ENCODE measurements around the gene TRPM6.

Gene TRPM6

GRCh38 chr9:74783408-74783807 is 104.3 kb downstream of the TRPM6 start:
- Histone ChIP-seq H3K27ac (ENCODE audit: low read depth in 2 of 2, low read length in 2 of 2) (no peak overlapping the region), H3K9ac (ENCODE audit: low read depth in 1 of 2, low read length in 2 of 2) (no peak overlapping the region), H3K4me3 (ENCODE audit: low read length in 2 of 2) (no peak overlapping the region), H3K9me3 (ENCODE audit: control insufficient read depth in 2 of 2, low read length in 2 of 2) (no peaks in the 10 kb centered on the region), H3K36me3 (ENCODE audit: control insufficient read depth in 2 of 2, insufficient read depth in 2 of 2, low read length in 2 of 2) (peaks cover 5 to 7% of the 10 kb centered on the region in 2 donors), H3K27me3 (ENCODE audit: control insufficient read depth in 2 of 2, insufficient read depth in 2 of 2, low read length in 2 of 2) (peaks cover 0 to under 1% of the 10 kb centered on the region in 2 donors), H3K4me1 (ENCODE audit: control insufficient read depth in 2 of 2, insufficient read depth in 2 of 2, low read length in 2 of 2) (no peaks in the 10 kb centered on the region)

- no peak overlapping the region for H3K4me3 ChIP-seq (ENCODE audit: low read length in 2 of 2)
- peaks cover 0 to 8% of the 10 kb centered on the region in 2 donors for H3K36me3 ChIP-seq (ENCODE audit: control insufficient read depth in 2 of 2, insufficient read depth in 2 of 2, low read length in 2 of 2)
- no peaks in the 10 kb centered on the region for H3K27me3 ChIP-seq (ENCODE audit: control insufficient read depth in 2 of 2, insufficient read depth in 2 of 2, low read length in 2 of 2)
- H3K4me1 ChIP-seq (ENCODE audit: control insufficient read depth in 2 of 2, insufficient read depth in 2 of 2, low read length in 2 of 2), result no peaks in the 10 kb centered on the region
- no peak overlapping the region for H3K9ac ChIP-seq (ENCODE audit: low read depth in 1 of 2, low read length in 2 of 2)
- no peaks in the 10 kb centered on the region for H3K9me3 ChIP-seq (ENCODE audit: control insufficient read depth in 2 of 2, low read length in 2 of 2)
- no peak overlapping the region for H3K27ac ChIP-seq (ENCODE audit: low read depth in 2 of 2, low read length in 2 of 2)
Observed at GRCh38 chr9:74777136-74777879, 110.4 kb downstream of the TRPM6 start.

GRCh38 chr9:74775396-74775795 is 112.3 kb downstream of the TRPM6 start:
- Histone ChIP-seq H3K9ac (ENCODE audit: low read depth in 1 of 2, low read length in 2 of 2) (no peak overlapping the region), H3K4me3 (ENCODE audit: low read length in 2 of 2) (no peak overlapping the region), H3K4me1 (ENCODE audit: control insufficient read depth in 2 of 2, insufficient read depth in 2 of 2, low read length in 2 of 2) (no peaks in the 10 kb centered on the region), H3K27me3 (ENCODE audit: control insufficient read depth in 2 of 2, insufficient read depth in 2 of 2, low read length in 2 of 2) (no peaks in the 10 kb centered on the region), H3K9me3 (ENCODE audit: control insufficient read depth in 2 of 2, low read length in 2 of 2) (no peaks in the 10 kb centered on the region), H3K27ac (ENCODE audit: low read depth in 2 of 2, low read length in 2 of 2) (no peak overlapping the region), H3K36me3 (ENCODE audit: control insufficient read depth in 2 of 2, insufficient read depth in 2 of 2, low read length in 2 of 2) (peaks cover 1 to 8% of the 10 kb centered on the region in 2 donors)

GRCh38 chr9:74773886-74774479 is 113.7 kb downstream of the TRPM6 start:
- Histone ChIP-seq H3K4me1 (ENCODE audit: control insufficient read depth in 2 of 2, insufficient read depth in 2 of 2, low read length in 2 of 2) (no peaks in the 10 kb centered on the region), H3K9ac (ENCODE audit: low read depth in 1 of 2, low read length in 2 of 2) (no peak overlapping the region), H3K36me3 (ENCODE audit: control insufficient read depth in 2 of 2, insufficient read depth in 2 of 2, low read length in 2 of 2) (peaks cover 2 to 8% of the 10 kb centered on the region in 2 donors), H3K9me3 (ENCODE audit: control insufficient read depth in 2 of 2, low read length in 2 of 2) (no peaks in the 10 kb centered on the region), H3K4me3 (ENCODE audit: low read length in 2 of 2) (no peak overlapping the region), H3K27me3 (ENCODE audit: control insufficient read depth in 2 of 2, insufficient read depth in 2 of 2, low read length in 2 of 2) (no peaks in the 10 kb centered on the region), H3K27ac (ENCODE audit: low read depth in 2 of 2, low read length in 2 of 2) (no peak overlapping the region)

GRCh38 chr9:74772121-74772520 is 115.6 kb downstream of the TRPM6 start:
- no peak overlapping the region for H3K9ac ChIP-seq (ENCODE audit: low read depth in 1 of 2, low read length in 2 of 2)
- H3K4me3 ChIP-seq (ENCODE audit: low read length in 2 of 2), result no peak overlapping the region
- H3K36me3 ChIP-seq (ENCODE audit: control insufficient read depth in 2 of 2, insufficient read depth in 2 of 2, low read length in 2 of 2), result peaks cover 2 to 8% of the 10 kb centered on the region in 2 donors
- no peak overlapping the region for H3K27ac ChIP-seq (ENCODE audit: low read depth in 2 of 2, low read length in 2 of 2)
- H3K9me3 ChIP-seq (ENCODE audit: control insufficient read depth in 2 of 2, low read length in 2 of 2), result no peaks in the 10 kb centered on the region
- no peaks in the 10 kb centered on the region for H3K4me1 ChIP-seq (ENCODE audit: control insufficient read depth in 2 of 2, insufficient read depth in 2 of 2, low read length in 2 of 2)
- H3K27me3 ChIP-seq (ENCODE audit: control insufficient read depth in 2 of 2, insufficient read depth in 2 of 2, low read length in 2 of 2), result no peaks in the 10 kb centered on the region

- no peaks in the 10 kb centered on the region for H3K27me3 ChIP-seq (ENCODE audit: control insufficient read depth in 2 of 2, insufficient read depth in 2 of 2, low read length in 2 of 2)
- H3K9me3 ChIP-seq (ENCODE audit: control insufficient read depth in 2 of 2, low read length in 2 of 2), result no peaks in the 10 kb centered on the region
- peaks cover 2 to 8% of the 10 kb centered on the region in 2 donors for H3K36me3 ChIP-seq (ENCODE audit: control insufficient read depth in 2 of 2, insufficient read depth in 2 of 2, low read length in 2 of 2)
- no peak overlapping the region for H3K9ac ChIP-seq (ENCODE audit: low read depth in 1 of 2, low read length in 2 of 2)
- H3K4me1 ChIP-seq (ENCODE audit: control insufficient read depth in 2 of 2, insufficient read depth in 2 of 2, low read length in 2 of 2), result no peaks in the 10 kb centered on the region
- H3K4me3 ChIP-seq (ENCODE audit: low read length in 2 of 2), result no peak overlapping the region
- no peak overlapping the region for H3K27ac ChIP-seq (ENCODE audit: low read depth in 2 of 2, low read length in 2 of 2)
Observed at GRCh38 chr9:74771672-74772071, 116.0 kb downstream of the TRPM6 start.

GRCh38 chr9:74771262-74771585 is 116.5 kb downstream of the TRPM6 start:
- Histone ChIP-seq H3K9ac (ENCODE audit: low read depth in 1 of 2, low read length in 2 of 2) (no peak overlapping the region), H3K9me3 (ENCODE audit: control insufficient read depth in 2 of 2, low read length in 2 of 2) (no peaks in the 10 kb centered on the region), H3K4me3 (ENCODE audit: low read length in 2 of 2) (no peak overlapping the region), H3K27me3 (ENCODE audit: control insufficient read depth in 2 of 2, insufficient read depth in 2 of 2, low read length in 2 of 2) (no peaks in the 10 kb centered on the region), H3K27ac (ENCODE audit: low read depth in 2 of 2, low read length in 2 of 2) (no peak overlapping the region), H3K4me1 (ENCODE audit: control insufficient read depth in 2 of 2, insufficient read depth in 2 of 2, low read length in 2 of 2) (no peaks in the 10 kb centered on the region), H3K36me3 (ENCODE audit: control insufficient read depth in 2 of 2, insufficient read depth in 2 of 2, low read length in 2 of 2) (peaks cover 2 to 8% of the 10 kb centered on the region in 2 donors)

- H3K9ac ChIP-seq (ENCODE audit: low read depth in 1 of 2, low read length in 2 of 2), result no peak overlapping the region
- H3K4me1 ChIP-seq (ENCODE audit: control insufficient read depth in 2 of 2, insufficient read depth in 2 of 2, low read length in 2 of 2), result no peaks in the 10 kb centered on the region
- no peak overlapping the region for H3K27ac ChIP-seq (ENCODE audit: low read depth in 2 of 2, low read length in 2 of 2)
- H3K27me3 ChIP-seq (ENCODE audit: control insufficient read depth in 2 of 2, insufficient read depth in 2 of 2, low read length in 2 of 2), result no peaks in the 10 kb centered on the region
- no peaks in the 10 kb centered on the region for H3K9me3 ChIP-seq (ENCODE audit: control insufficient read depth in 2 of 2, low read length in 2 of 2)
- H3K4me3 ChIP-seq (ENCODE audit: low read length in 2 of 2), result no peak overlapping the region
- H3K36me3 ChIP-seq (ENCODE audit: control insufficient read depth in 2 of 2, insufficient read depth in 2 of 2, low read length in 2 of 2), result peaks cover 2 to 6% of the 10 kb centered on the region in 2 donors
Observed at GRCh38 chr9:74770508-74771261, 117.0 kb downstream of the TRPM6 start.

- no peak overlapping the region for H3K9ac ChIP-seq (ENCODE audit: low read depth in 1 of 2, low read length in 2 of 2)
- peaks cover 4 to 5% of the 10 kb centered on the region in 2 donors for H3K36me3 ChIP-seq (ENCODE audit: control insufficient read depth in 2 of 2, insufficient read depth in 2 of 2, low read length in 2 of 2)
- H3K9me3 ChIP-seq (ENCODE audit: control insufficient read depth in 2 of 2, low read length in 2 of 2), result no peaks in the 10 kb centered on the region
- no peaks in the 10 kb centered on the region for H3K27me3 ChIP-seq (ENCODE audit: control insufficient read depth in 2 of 2, insufficient read depth in 2 of 2, low read length in 2 of 2)
- no peak overlapping the region for H3K4me3 ChIP-seq (ENCODE audit: low read length in 2 of 2)
- H3K4me1 ChIP-seq (ENCODE audit: control insufficient read depth in 2 of 2, insufficient read depth in 2 of 2, low read length in 2 of 2), result no peaks in the 10 kb centered on the region
- H3K27ac ChIP-seq (ENCODE audit: low read depth in 2 of 2, low read length in 2 of 2), result no peak overlapping the region
Observed at GRCh38 chr9:74765481-74765971, 122.2 kb downstream of the TRPM6 start.

GRCh38 chr9:74762950-74763349 is 124.8 kb downstream of the TRPM6 start:
- Histone ChIP-seq H3K9ac (ENCODE audit: low read depth in 1 of 2, low read length in 2 of 2) (no peak overlapping the region), H3K4me1 (ENCODE audit: control insufficient read depth in 2 of 2, insufficient read depth in 2 of 2, low read length in 2 of 2) (no peaks in the 10 kb centered on the region), H3K36me3 (ENCODE audit: control insufficient read depth in 2 of 2, insufficient read depth in 2 of 2, low read length in 2 of 2) (peaks cover 4 to 5% of the 10 kb centered on the region in 2 donors), H3K4me3 (ENCODE audit: low read length in 2 of 2) (no peak overlapping the region), H3K27me3 (ENCODE audit: control insufficient read depth in 2 of 2, insufficient read depth in 2 of 2, low read length in 2 of 2) (no peaks in the 10 kb centered on the region), H3K27ac (ENCODE audit: low read depth in 2 of 2, low read length in 2 of 2) (no peak overlapping the region), H3K9me3 (ENCODE audit: control insufficient read depth in 2 of 2, low read length in 2 of 2) (no peaks in the 10 kb centered on the region)

Data from mucosa of rectum (tissue), 2 donors.